T-helper 22 cell (primary cell): Measurements from ENCODE around the gene SOD1.
"Not testable (repeated sequence)": the region's sequence is repeated elsewhere in the genome, so short reads cannot be mapped to it uniquely, and the experiment has no call there.

Experiments used
- DNase-seq: peaks from one replicate; pipeline ENCODE4 v3.0.0-alpha.2; 2020; ENCODE audit warnings: low read depth

The SOD1 gene

GRCh38 chr21:31659536-31660258 lies at the start of gene SOD1:
Gene SOD1, plus strand, starts transcription at chr21:31659693. Its CDS starts 77 bp downstream, at chr21:31659770.
- DNase-seq, result peak; percentile 93

GRCh38 chr21:31611445-31611844 lies 48.0 kb upstream of the SOD1 start:
- no peak for DNase-seq

- DNase-seq, result no peak
Observed at GRCh38 chr21:31612894-31613785, 46.4 kb upstream of the SOD1 start.

- no peak for DNase-seq
Observed at GRCh38 chr21:31614705-31615104, 44.8 kb upstream of the SOD1 start.

- no peak for DNase-seq
Observed at GRCh38 chr21:31616216-31616615, 43.3 kb upstream of the SOD1 start.

GRCh38 chr21:31618696-31619430 lies 40.6 kb upstream of the SOD1 start:
- DNase-seq, result no peak

- DNase-seq, result no peak
Observed at GRCh38 chr21:31622397-31622796, 37.1 kb upstream of the SOD1 start.

- no peak for DNase-seq
Observed at GRCh38 chr21:31623664-31624063, 35.8 kb upstream of the SOD1 start.

GRCh38 chr21:31624181-31624580 lies 35.3 kb upstream of the SOD1 start:
- no peak for DNase-seq

- no peak for DNase-seq
Observed at GRCh38 chr21:31624961-31625491, 34.5 kb upstream of the SOD1 start.

- DNase-seq, result no peak
Observed at GRCh38 chr21:31629972-31630711, 29.4 kb upstream of the SOD1 start.

GRCh38 chr21:31631881-31632280 lies 27.6 kb upstream of the SOD1 start:
- not testable (repeated sequence) for DNase-seq

GRCh38 chr21:31634993-31635392 lies 24.5 kb upstream of the SOD1 start:
- DNase-seq, result no peak

GRCh38 chr21:31636874-31637273 lies 22.6 kb upstream of the SOD1 start:
- DNase-seq, result no peak

GRCh38 chr21:31641416-31641922 lies 18.0 kb upstream of the SOD1 start:
- DNase-seq, result no peak

GRCh38 chr21:31644643-31645042 lies 14.8 kb upstream of the SOD1 start:
- DNase-seq, result no peak

- DNase-seq, result no peak
Observed at GRCh38 chr21:31647650-31648049, 11.8 kb upstream of the SOD1 start.

GRCh38 chr21:31650930-31651329 lies 8.6 kb upstream of the SOD1 start:
- DNase-seq, result no peak

- not testable (repeated sequence) for DNase-seq
Observed at GRCh38 chr21:31651491-31651890, 8.0 kb upstream of the SOD1 start.

- DNase-seq, result no peak
Observed at GRCh38 chr21:31654340-31654739, 5.2 kb upstream of the SOD1 start.
